Choroid plexus epithelial cell (primary cell): ENCODE results near the gene RTL1.

ENCODE experiments used
- DNase-seq: peaks from one replicate; pipeline ENCODE4 v3.0.0-alpha.2; 2010; ENCODE audit warnings: low read depth
- H3K4me3 ChIP-seq: 2 replicates; pipeline ENCODE4 v1.5.1; 2011; ENCODE audit warnings: low read depth, mild to moderate bottlenecking, control low read depth, low read length, moderate library complexity
- CTCF ChIP-seq: conservative IDR thresholded peaks from 2 replicates; pipeline ENCODE4 v1.5.1; 2011; ENCODE audit warnings: low read depth, mild to moderate bottlenecking, control low read depth, inconsistent platforms, low read length, moderate library complexity

The RTL1 gene

GRCh38 chr14:100849115-100849781 lies 54.3 kb downstream of the RTL1 start:
- TF ChIP-seq CTCF = no peak
- no peak overlapping the region for H3K4me3 ChIP-seq
- peak; percentile 51 for DNase-seq

- no peak overlapping the region for H3K4me3 ChIP-seq
- TF ChIP-seq CTCF = no peak
- DNase-seq = peak; percentile 18
Measured at GRCh38 chr14:100846309-100846859, 57.1 kb downstream of the RTL1 start.

GRCh38 chr14:100845341-100845740 lies 58.2 kb downstream of the RTL1 start:
- TF ChIP-seq CTCF = no peak
- H3K4me3 ChIP-seq = no peak overlapping the region
- no peak for DNase-seq

- DNase-seq = no peak
- TF ChIP-seq CTCF = no peak
- no peak overlapping the region for H3K4me3 ChIP-seq
Measured at GRCh38 chr14:100844846-100845245, 58.7 kb downstream of the RTL1 start.

GRCh38 chr14:100844421-100844820 lies 59.1 kb downstream of the RTL1 start:
- no peak overlapping the region for H3K4me3 ChIP-seq
- no peak for TF ChIP-seq CTCF
- DNase-seq = no peak

- DNase-seq = no peak
- TF ChIP-seq CTCF = no peak
- no peak overlapping the region for H3K4me3 ChIP-seq
Measured at GRCh38 chr14:100844082-100844408, 59.5 kb downstream of the RTL1 start.

- DNase-seq = peak; percentile 88
- H3K4me3 ChIP-seq = no peak overlapping the region
- no peak for TF ChIP-seq CTCF
Measured at GRCh38 chr14:100842799-100843198, 60.7 kb downstream of the RTL1 start.
